ENCODE results near the gene AGBL3. TPM values are rescaled to one million over a fixed set of nuclear protein-coding genes. Genes with fewer than 3 reads are reported as not detected.
"Not testable (repeated sequence)": the region's sequence is repeated elsewhere in the genome, so short reads cannot be mapped to it uniquely, and the experiment has no call there.

The AGBL3 gene
- total RNA-seq, 1 donor from 2014 or later = 4.2 TPM

DNA sequence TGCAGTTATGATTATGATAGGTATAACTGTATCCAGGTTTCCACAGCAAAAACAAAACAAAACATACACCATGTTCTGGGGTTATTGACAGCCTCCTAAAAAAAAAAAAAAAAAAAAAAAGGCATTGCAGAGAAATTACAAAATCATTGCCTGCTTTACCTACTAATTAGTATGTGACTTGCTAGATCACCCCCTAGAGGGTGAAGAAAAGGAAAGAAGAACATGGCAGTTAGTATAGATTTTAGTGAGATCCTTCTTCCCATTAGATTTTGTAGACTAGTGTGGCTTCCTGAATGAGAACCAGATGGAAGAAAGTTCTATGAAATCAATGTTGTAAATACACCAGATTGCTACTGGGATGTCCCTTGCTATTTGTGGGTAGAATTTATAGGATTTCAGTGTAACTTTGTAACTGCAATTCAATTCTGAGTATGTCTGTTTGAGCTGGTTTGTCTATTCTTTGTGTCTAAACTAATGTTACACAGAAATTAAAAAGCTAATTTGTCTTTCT is 24.0 kb upstream of the AGBL3 start:
- Histone ChIP-seq H3K27me3 (ENCODE audit: control insufficient read depth in 3 of 3, insufficient read depth in 3 of 3, low read length in 3 of 3) (no peaks in the 10 kb centered on the region), H3K9me3 (ENCODE audit: control insufficient read depth in 3 of 3, low read length in 3 of 3) (no peaks in the 10 kb centered on the region), H3K9ac (ENCODE audit: low read depth in 1 of 3, low read length in 3 of 3) (no peak overlapping the region), H3K4me1 (ENCODE audit: control insufficient read depth in 3 of 3, insufficient read depth in 3 of 3, low read length in 3 of 3) (no peaks in the 10 kb centered on the region), H3K4me3 (ENCODE audit: low read length in 3 of 3) (no peak overlapping the region), H3K27ac (ENCODE audit: low read depth, low read length) (no peak overlapping the region), H3K36me3 (ENCODE audit: control insufficient read depth in 3 of 3, insufficient read depth in 3 of 3, low read length in 3 of 3) (peaks cover 0 to 26% (median 0%) of the 10 kb centered on the region in 3 donors)

DNA sequence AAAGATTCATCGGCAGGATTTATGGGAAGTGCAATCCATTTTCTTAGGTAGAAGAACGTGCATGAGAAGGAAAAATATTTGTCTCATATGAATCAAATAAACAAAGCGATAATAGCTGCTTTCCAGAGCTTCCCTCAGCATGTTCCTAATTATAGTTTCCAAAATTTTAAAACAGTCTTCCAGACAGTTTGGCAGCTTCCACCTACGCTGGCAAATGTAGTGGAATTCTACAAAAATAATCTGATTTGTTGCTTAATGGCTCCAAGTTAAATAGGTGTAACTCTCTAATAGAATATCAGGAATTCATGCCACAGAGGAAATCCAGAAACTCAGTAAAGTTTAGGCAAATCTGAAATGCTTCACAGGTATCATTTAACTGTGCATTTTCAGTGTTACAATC is 23.3 kb upstream of the AGBL3 start:
- no peaks in the 10 kb centered on the region for H3K9me3 ChIP-seq (ENCODE audit: control insufficient read depth in 3 of 3, low read length in 3 of 3)
- no peak overlapping the region for H3K9ac ChIP-seq (ENCODE audit: low read depth in 1 of 3, low read length in 3 of 3)
- H3K4me3 ChIP-seq (ENCODE audit: low read length in 3 of 3) = no peak overlapping the region
- peaks cover 0 to 29% (median 0%) of the 10 kb centered on the region in 3 donors for H3K36me3 ChIP-seq (ENCODE audit: control insufficient read depth in 3 of 3, insufficient read depth in 3 of 3, low read length in 3 of 3)
- H3K27ac ChIP-seq (ENCODE audit: low read depth, low read length) = no peak overlapping the region
- no peaks in the 10 kb centered on the region for H3K4me1 ChIP-seq (ENCODE audit: control insufficient read depth in 3 of 3, insufficient read depth in 3 of 3, low read length in 3 of 3)
- no peaks in the 10 kb centered on the region for H3K27me3 ChIP-seq (ENCODE audit: control insufficient read depth in 3 of 3, insufficient read depth in 3 of 3, low read length in 3 of 3)

DNA sequence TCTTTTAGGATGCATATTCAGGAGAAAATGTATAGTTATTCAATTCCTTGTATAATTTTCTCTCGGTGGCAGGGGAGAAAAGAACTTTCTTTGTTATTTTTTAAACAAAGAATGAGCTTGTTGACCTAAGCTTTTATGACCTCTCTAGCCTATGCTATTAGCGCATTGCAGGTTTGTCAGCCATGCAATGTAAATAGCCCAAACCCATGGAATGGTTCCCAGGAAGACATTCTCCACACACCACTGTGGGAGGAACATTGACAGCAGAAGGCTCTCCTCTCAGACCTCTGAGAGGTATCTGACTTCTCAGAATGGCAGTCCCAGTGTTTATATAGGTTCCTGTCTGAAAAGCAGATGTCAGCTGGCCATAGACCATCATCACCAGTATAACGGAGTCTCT is 19.6 kb upstream of the AGBL3 start:
- Histone ChIP-seq H3K4me3 (ENCODE audit: low read length in 3 of 3) (no peak overlapping the region), H3K9me3 (ENCODE audit: control insufficient read depth in 3 of 3, low read length in 3 of 3) (no peaks in the 10 kb centered on the region), H3K4me1 (ENCODE audit: control insufficient read depth in 3 of 3, insufficient read depth in 3 of 3, low read length in 3 of 3) (no peaks in the 10 kb centered on the region), H3K27ac (ENCODE audit: low read depth, low read length) (no peak overlapping the region), H3K27me3 (ENCODE audit: control insufficient read depth in 3 of 3, insufficient read depth in 3 of 3, low read length in 3 of 3) (no peaks in the 10 kb centered on the region), H3K36me3 (ENCODE audit: control insufficient read depth in 3 of 3, insufficient read depth in 3 of 3, low read length in 3 of 3) (peaks cover 0 to 19% (median 0%) of the 10 kb centered on the region in 3 donors), H3K9ac (ENCODE audit: low read depth in 1 of 3, low read length in 3 of 3) (no peak overlapping the region)

DNA sequence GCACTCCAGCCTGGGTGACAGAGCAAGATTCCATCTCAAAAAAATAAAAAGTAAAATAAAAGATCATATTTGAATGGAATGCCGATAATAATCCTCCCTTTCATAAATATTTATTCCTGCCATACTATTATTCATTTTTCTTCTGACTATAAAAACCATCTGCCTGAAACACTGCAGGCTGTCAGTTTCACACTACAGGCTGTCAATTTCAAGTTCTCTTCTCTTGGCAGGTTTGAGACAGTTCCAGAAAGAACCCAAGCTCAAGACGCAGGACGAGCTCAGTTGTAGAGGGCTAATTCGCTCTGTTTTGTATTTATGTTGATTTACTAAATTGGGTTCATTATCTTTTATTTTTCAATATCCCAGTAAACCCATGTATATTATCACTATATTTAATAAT is 18.2 kb upstream of the AGBL3 start:
- Histone ChIP-seq H3K9ac (ENCODE audit: low read depth in 1 of 3, low read length in 3 of 3) (no peak overlapping the region), H3K9me3 (ENCODE audit: control insufficient read depth in 3 of 3, low read length in 3 of 3) (no peaks in the 10 kb centered on the region), H3K27me3 (ENCODE audit: control insufficient read depth in 3 of 3, insufficient read depth in 3 of 3, low read length in 3 of 3) (no peaks in the 10 kb centered on the region), H3K4me3 (ENCODE audit: low read length in 3 of 3) (no peak overlapping the region), H3K4me1 (ENCODE audit: control insufficient read depth in 3 of 3, insufficient read depth in 3 of 3, low read length in 3 of 3) (no peaks in the 10 kb centered on the region), H3K27ac (ENCODE audit: low read depth, low read length) (no peak overlapping the region), H3K36me3 (ENCODE audit: control insufficient read depth in 3 of 3, insufficient read depth in 3 of 3, low read length in 3 of 3) (peaks cover 0 to 19% (median 0%) of the 10 kb centered on the region in 3 donors)

DNA sequence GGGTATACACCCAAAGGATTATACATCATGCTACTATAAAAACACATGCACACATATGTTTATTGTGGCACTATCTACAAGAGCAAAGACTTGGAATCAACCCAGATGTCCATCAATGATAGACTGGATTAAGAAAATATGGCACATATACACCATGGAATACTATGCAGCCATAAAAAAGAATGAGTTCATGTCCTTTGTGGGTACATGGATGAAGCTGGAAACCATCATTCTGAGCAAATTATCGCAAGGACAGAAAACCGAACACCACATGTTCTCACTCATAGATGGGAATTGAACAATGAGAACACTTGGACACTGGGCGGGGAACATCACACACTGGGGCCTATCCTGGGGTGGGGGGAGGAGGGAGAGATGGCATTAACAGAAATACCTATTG is 4.7 kb upstream of the AGBL3 start:
- not testable (repeated sequence) for H3K4me1 ChIP-seq (ENCODE audit: control insufficient read depth in 3 of 3, insufficient read depth in 3 of 3, low read length in 3 of 3); H3K9me3 ChIP-seq (ENCODE audit: control insufficient read depth in 3 of 3, low read length in 3 of 3); H3K36me3 ChIP-seq (ENCODE audit: control insufficient read depth in 3 of 3, insufficient read depth in 3 of 3, low read length in 3 of 3); H3K4me3 ChIP-seq (ENCODE audit: low read length in 3 of 3); H3K27me3 ChIP-seq (ENCODE audit: control insufficient read depth in 3 of 3, insufficient read depth in 3 of 3, low read length in 3 of 3); H3K27ac ChIP-seq (ENCODE audit: low read depth, low read length); H3K9ac ChIP-seq (ENCODE audit: low read depth in 1 of 3, low read length in 3 of 3)

DNA sequence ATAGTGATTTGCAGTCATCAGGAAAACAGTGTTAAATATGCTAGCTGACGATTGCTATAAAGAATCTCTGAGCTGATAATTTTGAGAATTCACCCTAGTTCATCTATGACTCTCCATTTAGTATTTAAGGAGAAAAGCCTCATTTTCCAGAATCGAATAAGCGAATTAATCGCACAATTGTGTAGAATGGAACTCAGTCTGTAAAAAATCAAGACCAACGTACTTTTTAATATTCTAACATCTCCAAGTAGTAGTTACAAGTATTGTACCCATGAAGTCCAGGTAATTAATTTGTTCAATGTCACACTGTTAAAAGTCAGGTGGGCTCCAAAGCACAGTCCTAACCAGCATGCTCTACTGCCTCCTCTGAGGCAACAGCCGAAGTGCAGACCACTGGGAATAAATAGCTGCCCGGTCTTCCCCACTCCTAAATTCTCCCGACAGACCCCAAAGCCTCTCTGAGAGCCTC is 380 bp upstream of the AGBL3 start:
- H3K27me3 ChIP-seq (ENCODE audit: control insufficient read depth in 3 of 3, insufficient read depth in 3 of 3, low read length in 3 of 3) = no peaks in the 10 kb centered on the region

DNA sequence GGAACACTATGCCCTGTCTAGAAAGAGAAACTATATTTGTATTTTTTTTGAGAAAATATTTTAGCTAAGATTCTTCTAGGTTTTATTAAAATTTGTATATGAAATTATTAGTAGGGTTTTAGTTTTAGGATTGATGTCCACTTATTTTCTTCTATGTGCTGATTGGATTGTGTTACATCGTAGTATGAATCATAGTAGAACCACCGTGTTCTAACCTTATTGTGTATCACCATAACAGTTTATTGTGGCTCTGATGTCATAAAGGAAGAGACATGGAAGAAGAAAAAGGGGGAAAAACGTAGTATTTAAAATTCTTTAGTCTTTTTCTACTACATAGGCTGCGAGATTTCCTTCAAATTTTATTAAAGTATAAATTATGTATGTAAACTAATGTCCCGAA is 1.9 kb downstream of the AGBL3 start:
- peaks cover 14 to 16% (median 15%) of the 10 kb centered on the region in 3 donors for H3K4me1 ChIP-seq (ENCODE audit: control insufficient read depth in 3 of 3, insufficient read depth in 3 of 3, low read length in 3 of 3)
- peaks cover 0 to 2% (median 2%) of the 10 kb centered on the region in 3 donors for H3K36me3 ChIP-seq (ENCODE audit: control insufficient read depth in 3 of 3, insufficient read depth in 3 of 3, low read length in 3 of 3)
- H3K27ac ChIP-seq (ENCODE audit: low read depth, low read length) = no peak overlapping the region
- no peak overlapping the region for H3K4me3 ChIP-seq (ENCODE audit: low read length in 3 of 3)
- H3K9ac ChIP-seq (ENCODE audit: low read depth in 1 of 3, low read length in 3 of 3) = no peak overlapping the region
- H3K9me3 ChIP-seq (ENCODE audit: control insufficient read depth in 3 of 3, low read length in 3 of 3) = no peaks in the 10 kb centered on the region
- H3K27me3 ChIP-seq (ENCODE audit: control insufficient read depth in 3 of 3, insufficient read depth in 3 of 3, low read length in 3 of 3) = no peaks in the 10 kb centered on the region

More for the DNA sequence above, 380 bp upstream of the AGBL3 start:
- H3K9ac ChIP-seq (ENCODE audit: low read depth in 1 of 3, low read length in 3 of 3) = peak overlapping the region; percentile 81 to 87 (median 85)
- peaks cover 4 to 7% (median 5%) of the 10 kb centered on the region in 3 donors for H3K4me1 ChIP-seq (ENCODE audit: control insufficient read depth in 3 of 3, insufficient read depth in 3 of 3, low read length in 3 of 3)
- H3K9me3 ChIP-seq (ENCODE audit: control insufficient read depth in 3 of 3, low read length in 3 of 3) = no peaks in the 10 kb centered on the region
- peaks cover 0 to 2% (median 2%) of the 10 kb centered on the region in 3 donors for H3K36me3 ChIP-seq (ENCODE audit: control insufficient read depth in 3 of 3, insufficient read depth in 3 of 3, low read length in 3 of 3)
- peak overlapping the region; percentile 86 to 92 (median 92) for H3K4me3 ChIP-seq (ENCODE audit: low read length in 3 of 3)
- H3K27ac ChIP-seq (ENCODE audit: low read depth, low read length) = peak overlapping the region; percentile 89

DNA sequence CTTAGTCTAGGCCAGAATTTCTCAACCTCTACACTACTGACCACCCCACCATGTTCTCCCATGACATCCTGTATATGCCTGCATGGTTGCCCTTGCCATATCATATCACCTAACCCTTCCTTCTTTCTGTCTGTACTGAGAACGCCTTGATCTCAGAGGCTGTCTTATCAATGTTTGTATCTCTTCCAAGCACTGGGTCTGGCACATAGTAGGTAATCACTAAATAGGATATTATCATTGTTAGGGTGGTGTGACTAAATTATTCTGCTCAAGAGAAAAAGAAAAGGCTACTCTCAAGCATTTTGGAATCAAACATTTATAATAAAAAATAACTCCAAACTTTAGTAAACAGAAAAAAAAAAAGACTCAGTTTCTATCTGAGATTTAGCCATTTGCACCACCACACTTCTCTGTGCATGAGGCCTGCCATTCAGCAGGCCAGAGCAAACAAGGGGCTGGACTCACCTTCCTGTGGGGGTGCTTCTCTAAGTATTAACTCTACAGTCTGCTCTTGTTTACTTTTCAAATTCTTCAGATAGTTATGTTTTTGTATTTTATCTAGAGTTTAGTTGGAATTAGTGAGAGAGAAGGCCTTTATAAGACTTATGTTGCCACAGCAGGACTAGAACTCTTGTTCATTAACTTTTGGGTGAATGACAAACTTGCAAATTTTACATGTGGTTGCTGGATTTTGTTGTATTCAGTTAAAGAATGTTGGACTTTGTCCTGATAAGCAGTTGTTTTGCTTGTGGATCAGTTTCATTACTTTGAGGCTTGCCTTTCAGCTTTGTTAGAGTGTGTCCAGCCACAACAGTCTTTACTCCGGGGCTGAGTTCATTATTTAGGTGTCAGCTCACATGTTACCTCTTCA is 5.4 kb downstream of the AGBL3 start:
- Histone ChIP-seq H3K4me1 (ENCODE audit: control insufficient read depth in 3 of 3, insufficient read depth in 3 of 3, low read length in 3 of 3) (peaks cover 10 to 11% (median 11%) of the 10 kb centered on the region in 3 donors), H3K27ac (ENCODE audit: low read depth, low read length) (peak overlapping the region; percentile 34), H3K9me3 (ENCODE audit: control insufficient read depth in 3 of 3, low read length in 3 of 3) (no peaks in the 10 kb centered on the region), H3K4me3 (ENCODE audit: low read length in 3 of 3) (no peak overlapping the region), H3K9ac (ENCODE audit: low read depth in 1 of 3, low read length in 3 of 3) (no peak overlapping the region), H3K36me3 (ENCODE audit: control insufficient read depth in 3 of 3, insufficient read depth in 3 of 3, low read length in 3 of 3) (peaks cover 0 to 9% (median 8%) of the 10 kb centered on the region in 3 donors), H3K27me3 (ENCODE audit: control insufficient read depth in 3 of 3, insufficient read depth in 3 of 3, low read length in 3 of 3) (no peaks in the 10 kb centered on the region)

DNA sequence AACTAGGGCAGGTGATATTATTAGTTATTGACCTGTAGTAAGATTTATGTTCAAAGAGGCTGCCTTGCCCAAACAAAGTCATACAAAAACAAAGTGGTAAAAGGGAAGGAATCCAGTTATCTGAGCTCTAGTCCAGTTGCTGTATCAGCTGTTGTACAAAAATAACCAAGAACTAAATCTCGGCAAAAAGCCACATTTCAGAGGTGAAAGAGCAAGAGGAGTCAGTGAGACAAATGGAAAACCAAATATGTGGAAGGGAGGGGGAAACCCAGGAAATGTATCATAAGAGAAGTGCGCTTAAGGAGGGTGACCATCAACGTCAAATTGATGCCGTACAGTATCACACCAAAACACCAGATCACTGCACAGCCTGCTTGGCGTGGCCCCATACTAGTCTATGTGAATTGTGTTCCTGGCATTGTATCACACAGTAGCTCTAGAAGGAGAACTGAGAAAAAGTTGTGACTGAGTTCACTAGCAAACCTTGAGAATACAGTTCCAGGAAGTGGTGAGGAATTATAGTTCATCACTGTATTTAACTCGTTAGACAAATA is 6.4 kb downstream of the AGBL3 start:
- H3K27ac ChIP-seq (ENCODE audit: low read depth, low read length) = peak overlapping the region; percentile 34
- peak overlapping the region; percentile 1 to 20 (median 15) for H3K4me3 ChIP-seq (ENCODE audit: low read length in 3 of 3)
- H3K27me3 ChIP-seq (ENCODE audit: control insufficient read depth in 3 of 3, insufficient read depth in 3 of 3, low read length in 3 of 3) = no peaks in the 10 kb centered on the region
- peaks cover 7 to 11% (median 10%) of the 10 kb centered on the region in 3 donors for H3K4me1 ChIP-seq (ENCODE audit: control insufficient read depth in 3 of 3, insufficient read depth in 3 of 3, low read length in 3 of 3)
- H3K9me3 ChIP-seq (ENCODE audit: control insufficient read depth in 3 of 3, low read length in 3 of 3) = no peaks in the 10 kb centered on the region
- H3K36me3 ChIP-seq (ENCODE audit: control insufficient read depth in 3 of 3, insufficient read depth in 3 of 3, low read length in 3 of 3) = peaks cover 0 to 14% (median 9%) of the 10 kb centered on the region in 3 donors
- no peak overlapping the region for H3K9ac ChIP-seq (ENCODE audit: low read depth in 1 of 3, low read length in 3 of 3)
